ENCODE results near the gene RPS25. TPM values are rescaled to one million over a fixed set of nuclear protein-coding genes. Genes with fewer than 3 reads are reported as not detected.

RPS25 gene
- total and polyA plus RNA-seq, 9 of the 15 experiments (the other 6 are each of a cell fraction or from before 2014, with no cell fraction given): 1,553 to 5,486 (median 2,471) TPM

DNA sequence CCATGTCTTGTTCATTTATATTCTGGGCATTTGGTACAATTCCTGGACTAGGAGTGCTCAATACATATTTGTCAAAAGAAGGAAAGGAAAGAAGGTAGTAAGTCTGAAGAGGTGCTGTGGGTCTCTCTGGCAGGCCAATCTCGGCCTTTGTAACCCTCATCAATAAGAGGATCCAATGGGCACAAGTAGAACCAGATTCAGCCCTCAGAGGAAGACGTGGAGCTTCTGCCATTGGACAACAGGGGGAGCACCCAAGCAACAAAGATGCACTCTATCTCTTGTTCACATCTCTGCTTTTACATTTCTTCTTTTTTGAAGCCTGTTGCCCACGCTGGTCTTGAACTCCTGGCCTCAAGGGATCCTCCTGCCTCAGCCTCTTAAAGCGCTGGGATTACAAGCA is 47.2 kb upstream of the RPS25 start:
- Histone ChIP-seq H3K36me3 (ENCODE audit: control insufficient read depth, insufficient read depth, low read length) (peaks cover 25% of the 10 kb centered on the region), H3K9me1 (ENCODE audit: control insufficient read depth, insufficient read depth, low read length) (no peaks in the 10 kb centered on the region), H3K9ac (ENCODE audit: insufficient read depth in 1 of 2, low read depth in 2 of 2, low read length in 2 of 2) (no peak overlapping the region), H3K4me3 (no peak overlapping the region), H3K4me1 (replicated peaks in 1 of 2; ENCODE audit: control insufficient read depth in 2 of 2, insufficient read depth in 2 of 2, low read length in 2 of 2) (peaks cover 16 to 24% of the 10 kb centered on the region in 2 experiments; a peak in 4 of 5 replicates), H4K20me1 (replicated peaks; ENCODE audit: control insufficient read depth, insufficient read depth, low read length) (no peaks in the 10 kb centered on the region), H2AFZ (ENCODE audit: low read depth, low read length) (0 out of 2 replicates have a peak overlapping the region, but pooled peaks have one; percentile 10), H3K79me2 (ENCODE audit: control insufficient read depth, insufficient read depth, low read length) (peaks cover 54% of the 10 kb centered on the region), H3K27me3 (ENCODE audit: control insufficient read depth in 2 of 2, insufficient read depth in 2 of 2, low read length in 2 of 2) (no peaks in the 10 kb centered on the region), H3K27ac (ENCODE audit: extremely low read depth, low read depth, low read length) (no peak overlapping the region; the same call in 2 of the 3 replicates), H3K9me3 (replicated peaks; ENCODE audit: control insufficient read depth, insufficient read depth, low read depth, low read length) (no peaks in the 10 kb centered on the region), H3K4me2 (ENCODE audit: insufficient read depth, low read length) (peak overlapping the region; percentile 86; the same call in 1 of the 2 replicates)
- ChIA-PET POLR2A (interaction anchor here (0.9 to 4.0 kb wide), 4 partner anchors 9 to 428 kb away, joined by 3 to 68 read pairs (median 44); partner anchors contain the start of genes HMBS and HYOU1), CTCF (ENCODE audit: low intra/inter-chr PET ratio) (no interaction called here)
- ATAC-seq (peak; percentile 71), FAIRE-seq (peak; percentile 85), DNase-seq (ENCODE audit: extremely low read depth in 1 of 4, low spot score in 3 of 4) (peak; percentile 65 to 80 (median 70))
- in situ Hi-C loops (cut with MboI): no loop called here
- no TSS peak for BruUV-seq (replicated peaks)
- WGBS (ENCODE audit: insufficient coverage, low coverage, missing lambda C conversion rate): 11% methylated on average over 4 of the region's 4 CpGs
- intact Hi-C loops (cut with micrococcal nuclease): no loop called here
- no peak for TF ChIP-seq ELF1 (tag; IDR thresholded peaks at IDR 0.05)
- TF ChIP-seq MAFK (IDR thresholded peaks at IDR 0.05; ENCODE audit: low read length): no peak
- no peak for TF ChIP-seq RBFOX2 (IDR thresholded peaks at IDR 0.05; ENCODE audit: low read depth, low read length)
- TF ChIP-seq TBP (optimal IDR thresholded peaks at IDR 0.05; ENCODE audit: low read depth, low read length): peak; percentile 44
- no peak for TF ChIP-seq YBX1 (IDR thresholded peaks at IDR 0.05)
- TF ChIP-seq ARHGAP35 (IDR thresholded peaks at IDR 0.05; ENCODE audit: partially characterized antibody): no peak
- TF ChIP-seq CTBP1 (IDR thresholded peaks at IDR 0.05; ENCODE audit: borderline replicate concordance): peak; percentile 33; the same call in 1 of the 2 replicates
- TF ChIP-seq BCOR (IDR thresholded peaks at IDR 0.05): peak; percentile 32; the same call in 1 of the 2 replicates
- no peak for TF ChIP-seq ZBTB17 (CRISPR knock-in tag; IDR thresholded peaks at IDR 0.05)
- no peak for TF ChIP-seq UBTF (IDR thresholded peaks at IDR 0.05; ENCODE audit: borderline replicate concordance in 1 of 2, low read depth in 2 of 2, low read length in 2 of 2)
- no peak for TF ChIP-seq ZNF740 (CRISPR knock-in tag; IDR thresholded peaks at IDR 0.05)
- TF ChIP-seq ZNF740 (tag; IDR thresholded peaks at IDR 0.05): no peak
- peak; percentile 76 for TF ChIP-seq ZNF24 (IDR thresholded peaks at IDR 0.05)
- no peak for TF ChIP-seq TARDBP (IDR thresholded peaks at IDR 0.05)
- 0 out of 2 replicates have a peak, but pooled peaks have one; percentile 15 for TF ChIP-seq SPI1 (IDR thresholded peaks at IDR 0.05; ENCODE audit: borderline replicate concordance, low read depth, low read length)
- TF ChIP-seq MAZ (CRISPR knock-in tag; conservative IDR thresholded peaks at IDR 0.05 in 1 of 2, IDR thresholded peaks at IDR 0.05 in 1 of 2): 0 out of 4 replicates have a peak, but pooled peaks of 1 of the 2 experiments have one; percentile 13
- peak; percentile 73 to 81 (median 80) for TF ChIP-seq CTCF (IDR thresholded peaks at IDR 0.05 in 2 of 3, conservative IDR thresholded peaks at IDR 0.05 in 1 of 3; ENCODE audit: insufficient read depth in 2 of 3, low read depth in 1 of 3, low read length in 3 of 3)
- TF ChIP-seq EP400 (IDR thresholded peaks at IDR 0.05): peak; percentile 36; the same call in 1 of the 2 replicates

Data from K562 (cell line).